Stimulated activated naive CD8-positive, alpha-beta T cell treated with anti-CD3 and anti-CD28 coated beads, Interleukin-15, Interleukin-2, amounts not matched to agents 100 U/mL and 50 U/mL, for 24 hours (primary cell): Measurements from ENCODE around the gene SPHK2.
"Not testable (repeated sequence)": the region's sequence is repeated elsewhere in the genome, so short reads cannot be mapped to it uniquely, and the experiment has no call there.

ENCODE experiments used
- ATAC-seq: fragments of 150-1000 bp; cut with Tn5 transposase; one replicate; pipeline ENCODE4 v1.10.0; 2021
- DNase-seq: peaks from one replicate; pipeline ENCODE4 v3.0.0; 2021

The SPHK2 gene

GRCh38 chr19:48624791-48625723 is 5.8 kb downstream of the SPHK2 start:
- no peak for ATAC-seq

GRCh38 chr19:48625891-48626327 is 6.6 kb downstream of the SPHK2 start:
- no peak for ATAC-seq
- DNase-seq, result no peak

More at GRCh38 chr19:48624791-48625723, 5.8 kb downstream of the SPHK2 start:
- no peak for DNase-seq

- ATAC-seq (peak; percentile 49), DNase-seq (peak; percentile 49)
Measured at GRCh38 chr19:48627201-48627864, 8.0 kb downstream of the SPHK2 start.

GRCh38 chr19:48627865-48628314 is 8.6 kb downstream of the SPHK2 start:
- DNase-seq, result no peak
- no peak for ATAC-seq

GRCh38 chr19:48628486-48629296 is 9.4 kb downstream of the SPHK2 start:
- ATAC-seq, result no peak
- no peak for DNase-seq

GRCh38 chr19:48629297-48629598 is 9.9 kb downstream of the SPHK2 start:
- ATAC-seq, result no peak

GRCh38 chr19:48629599-48630295 is 10.4 kb downstream of the SPHK2 start:
- DNase-seq, result peak; percentile 55
- no peak for ATAC-seq

More at GRCh38 chr19:48629297-48629598, 9.9 kb downstream of the SPHK2 start:
- no peak for DNase-seq

GRCh38 chr19:48630296-48631063 is 11.2 kb downstream of the SPHK2 start:
- no peak for ATAC-seq

GRCh38 chr19:48631225-48631624 is 11.9 kb downstream of the SPHK2 start:
- no peak for ATAC-seq
- DNase-seq, result no peak

More at GRCh38 chr19:48630296-48631063, 11.2 kb downstream of the SPHK2 start:
- peak; percentile 11 for DNase-seq

GRCh38 chr19:48632286-48632685 is 13.0 kb downstream of the SPHK2 start:
- not testable (repeated sequence) for ATAC-seq, DNase-seq

- ATAC-seq (no peak), DNase-seq (peak; percentile 24)
Measured at GRCh38 chr19:48632692-48633147, 13.4 kb downstream of the SPHK2 start.

GRCh38 chr19:48633148-48634035 is 14.1 kb downstream of the SPHK2 start:
- DNase-seq, result peak; percentile 14
- ATAC-seq, result no peak

- ATAC-seq, result no peak
Measured at GRCh38 chr19:48634036-48634342, 14.7 kb downstream of the SPHK2 start.

GRCh38 chr19:48634424-48635262 is 15.3 kb downstream of the SPHK2 start:
- ATAC-seq, result peak; percentile 42
- DNase-seq, result peak; percentile 95

More at GRCh38 chr19:48634036-48634342, 14.7 kb downstream of the SPHK2 start:
- DNase-seq, result no peak

GRCh38 chr19:48635263-48635965 is 16.1 kb downstream of the SPHK2 start:
- ATAC-seq, result peak; percentile 19
- peak; percentile 84 for DNase-seq

- ATAC-seq (no peak), DNase-seq (peak; percentile 45)
Measured at GRCh38 chr19:48635966-48636858, 16.9 kb downstream of the SPHK2 start.

GRCh38 chr19:48636859-48637448 is 17.6 kb downstream of the SPHK2 start, which contains the start of gene DBP:
TSS of gene DBP (minus strand) at chr19:48637379. CDS start at chr19:48636994, 385 bp downstream.
- ATAC-seq, result no peak
- DNase-seq, result peak; percentile 46
